Neural cell (in vitro differentiated cells): ENCODE measurements around the gene BRD9.
"Not testable (repeated sequence)": the region's sequence is repeated elsewhere in the genome, so short reads cannot be mapped to it uniquely, and the experiment has no call there.

Experiments
- POLR2AphosphoS5 ChIP-seq: IDR thresholded peaks from 2 replicates; pipeline ENCODE4 v1.6.1; 2012
- SMC3 ChIP-seq: fragments of 450-650 bp; conservative IDR thresholded peaks from 2 replicates; pipeline ENCODE4 v1.6.1; 2014; ENCODE audit warnings: antibody characterized with exemption, mild to moderate bottlenecking, moderate library complexity; ENCODE audit not compliant: poor library complexity

- TF ChIP-seq POLR2AphosphoS5, SMC3: not testable (repeated sequence)
Measured at GRCh38 chr5:846602-847091, 46.0 kb downstream of the BRD9 start.
